GM23338 (cell line): ENCODE measurements around the gene NBDY.

ENCODE experiments used
- ETS1 ChIP-seq: IDR thresholded peaks from 2 replicates; pipeline ENCODE4 v1.6.1; 2016; ENCODE audit warnings: antibody characterized with exemption
- EZH2 ChIP-seq: fragments of 200-600 bp; sonication (generic); IDR thresholded peaks from one replicate; pipeline ENCODE4 v1.8.0; 2017; ENCODE audit warnings: antibody characterized with exemption, mild to moderate bottlenecking, low read depth; ENCODE audit not compliant: unreplicated experiment
- EZH2phosphoT487 ChIP-seq: fragments of 200-600 bp; sonication (generic); IDR thresholded peaks from one replicate; pipeline ENCODE4 v1.8.1; 2018; ENCODE audit warnings: antibody characterized with exemption; ENCODE audit not compliant: unreplicated experiment
- POLR2AphosphoS5 ChIP-seq: IDR thresholded peaks from 2 replicates; pipeline ENCODE4 v1.6.1; 2016; ENCODE audit warnings: antibody characterized with exemption, low read depth
- REST ChIP-seq: IDR thresholded peaks from one replicate; pipeline ENCODE4 v1.6.1; 2018; ENCODE audit warnings: antibody characterized with exemption; ENCODE audit not compliant: unreplicated experiment
- TF ChIP-seq, protein P1 (sequence below), 2 experiments: fragments of 200-600 bp in 1 of 2; sonication (generic) in 1 of 2; conservative IDR thresholded peaks; 2 replicates each; pipeline versions ENCODE4 v1.5.1 to v1.6.1; 2016 to 2017; ENCODE audit warnings: antibody characterized with exemption in 2 of 2, low read depth in 2 of 2, mild to moderate bottlenecking in 2 of 2, moderate library complexity in 1 of 2

DNA sequence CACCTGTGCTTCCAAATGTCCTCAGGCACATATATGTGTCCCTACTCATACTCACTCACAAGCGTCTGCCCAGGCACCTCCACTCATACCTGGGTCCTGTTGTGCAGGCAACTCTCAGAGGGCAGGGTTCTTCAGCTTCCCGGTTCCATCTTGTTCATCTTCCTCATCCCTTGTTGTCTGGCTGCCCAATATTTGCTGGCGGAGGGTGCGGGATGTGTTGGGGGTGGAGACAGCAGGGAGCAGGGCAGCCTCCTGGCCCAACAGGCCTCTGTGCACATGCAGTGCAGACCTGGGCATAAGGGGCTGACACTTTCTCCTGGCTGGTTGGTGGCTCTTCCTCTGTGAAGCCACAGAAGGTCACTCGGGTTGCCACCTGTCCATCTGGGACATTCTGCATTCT, 32.1 kb downstream of the NBDY start:
- TF ChIP-seq, protein P1, sequence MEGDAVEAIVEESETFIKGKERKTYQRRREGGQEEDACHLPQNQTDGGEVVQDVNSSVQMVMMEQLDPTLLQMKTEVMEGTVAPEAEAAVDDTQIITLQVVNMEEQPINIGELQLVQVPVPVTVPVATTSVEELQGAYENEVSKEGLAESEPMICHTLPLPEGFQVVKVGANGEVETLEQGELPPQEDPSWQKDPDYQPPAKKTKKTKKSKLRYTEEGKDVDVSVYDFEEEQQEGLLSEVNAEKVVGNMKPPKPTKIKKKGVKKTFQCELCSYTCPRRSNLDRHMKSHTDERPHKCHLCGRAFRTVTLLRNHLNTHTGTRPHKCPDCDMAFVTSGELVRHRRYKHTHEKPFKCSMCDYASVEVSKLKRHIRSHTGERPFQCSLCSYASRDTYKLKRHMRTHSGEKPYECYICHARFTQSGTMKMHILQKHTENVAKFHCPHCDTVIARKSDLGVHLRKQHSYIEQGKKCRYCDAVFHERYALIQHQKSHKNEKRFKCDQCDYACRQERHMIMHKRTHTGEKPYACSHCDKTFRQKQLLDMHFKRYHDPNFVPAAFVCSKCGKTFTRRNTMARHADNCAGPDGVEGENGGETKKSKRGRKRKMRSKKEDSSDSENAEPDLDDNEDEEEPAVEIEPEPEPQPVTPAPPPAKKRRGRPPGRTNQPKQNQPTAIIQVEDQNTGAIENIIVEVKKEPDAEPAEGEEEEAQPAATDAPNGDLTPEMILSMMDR (conservative IDR thresholded peaks at IDR 0.05; ENCODE audit: low read depth in 2 of 2) = no peak
- TF ChIP-seq EZH2 (no peak), ETS1 (no peak), EZH2phosphoT487 (no peak), REST (no peak), POLR2AphosphoS5 (no peak)
